Prostate gland (tissue), 2 donors: ENCODE data around the gene TBL1X. TPM values are rescaled to one million over a fixed set of nuclear protein-coding genes. Genes with fewer than 3 reads are reported as not detected.

ENCODE experiments used
- DNase-seq: peaks from one replicate; pipeline ENCODE4 v3.0.0-alpha.2; 2019; ENCODE audit warnings: low spot score
- H3K27ac ChIP-seq, 2 donors: fragments of 200-600 bp; sonication (generic); 2 replicates each; pipeline ENCODE4 v1.5.1; 2017 to 2019
- H3K27me3 ChIP-seq: fragments of 200-600 bp; sonication (generic); replicated peaks from 2 replicates; pipeline ENCODE4 v1.5.1; 2019; ENCODE audit not compliant: insufficient read depth
- H3K36me3 ChIP-seq, 2 donors: fragments of 200-600 bp; sonication (generic); 1 replicate in 1 of 2; 2 replicates in 1 of 2; pipeline versions ENCODE4 v1.5.1 to v1.8.1; 2017 to 2019
- H3K4me1 ChIP-seq: fragments of 200-600 bp; sonication (generic); replicated peaks from 2 replicates; pipeline ENCODE4 v1.5.1; 2019
- H3K4me3 ChIP-seq, 2 donors: fragments of 200-600 bp; sonication (generic); 2 replicates each; pipeline ENCODE4 v1.5.1; 2017 to 2019
- H3K9me3 ChIP-seq: fragments of 200-600 bp; sonication (generic); 2 replicates; pipeline ENCODE4 v1.5.1; 2017
- CTCF ChIP-seq, 4 experiments: fragments of 200-600 bp in 2 of 4; fragments of 450-650 bp in 2 of 4; sonication (generic) in 2 of 4; IDR thresholded peaks; 1 replicate in 3 of 4; 2 replicates in 1 of 4; pipeline ENCODE4 v1.5.1; 2016 to 2019; ENCODE audit warnings: antibody characterized with exemption in 4 of 4, mild to moderate bottlenecking in 2 of 4, moderate library complexity in 2 of 4
- POLR2A ChIP-seq: fragments of 450-650 bp; IDR thresholded peaks from one replicate; pipeline ENCODE4 v1.6.1; 2016; ENCODE audit warnings: antibody characterized with exemption, mild to moderate bottlenecking
- POLR2AphosphoS5 ChIP-seq: sonication (generic); formaldehyde crosslinking; IDR thresholded peaks from one replicate; pipeline ENCODE4 v1.6.1; 2017; ENCODE audit warnings: antibody characterized with exemption
- WGBS: methylation state at CpG from one replicate; pipeline ENCODE4 v1.1.5; 2018; 5-methylcytosine and 5-hydroxymethylcytosine counted together
- intact Hi-C: fragments of 100-400 bp; cut with DNase I; formaldehyde crosslinking; loops from one replicate; pipeline ENCODE4 v1.14.2; 2022
- total RNA-seq, 2 donors: library from RNA; depleted of rRNA; stranded (reverse); fragments of >200 nt; gene quantifications; one replicate each; pipeline ENCODE4 v1.1.0, GENCODE V29; 2016

Gene TBL1X
- total RNA-seq, 2 donors from 2014 or later, result 23.2 to 76.9 TPM

DNA sequence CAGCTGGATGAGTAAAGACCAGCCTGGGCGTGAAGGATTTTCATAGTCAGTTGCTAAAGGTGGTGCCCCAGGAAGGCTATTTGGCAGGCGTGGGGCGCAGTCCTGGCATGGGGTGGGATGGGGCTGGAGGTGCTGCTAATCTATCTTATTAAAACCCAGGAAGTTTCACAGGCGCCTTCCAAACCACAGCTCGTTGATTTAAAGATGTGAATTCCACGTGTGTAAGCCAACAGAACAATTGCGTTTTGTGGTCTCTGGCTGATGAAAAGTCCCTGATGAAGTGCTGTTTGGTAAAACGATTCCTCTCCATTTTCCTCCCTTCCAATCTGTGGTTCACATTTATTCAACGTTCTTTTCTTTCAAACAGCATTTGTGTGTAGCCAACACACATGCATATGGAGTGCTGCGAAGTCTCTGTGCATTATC is 105.0 kb downstream of the TBL1X start:
- Histone ChIP-seq H3K4me3 (no peak overlapping the region), H3K27me3 (no peaks in the 10 kb centered on the region), H3K4me1 (no peaks in the 10 kb centered on the region), H3K36me3 (no peaks in the 10 kb centered on the region), H3K9me3 (no peaks in the 10 kb centered on the region), H3K27ac (no peak overlapping the region)
- TF ChIP-seq CTCF (IDR thresholded peaks at IDR 0.05), result no peak
- no peak for TF ChIP-seq POLR2AphosphoS5
- TF ChIP-seq POLR2A, result no peak
- intact Hi-C loops, result no loop called here
- no peak for DNase-seq
- WGBS, result 28% methylated on average over 10 of the region's 10 CpGs

DNA sequence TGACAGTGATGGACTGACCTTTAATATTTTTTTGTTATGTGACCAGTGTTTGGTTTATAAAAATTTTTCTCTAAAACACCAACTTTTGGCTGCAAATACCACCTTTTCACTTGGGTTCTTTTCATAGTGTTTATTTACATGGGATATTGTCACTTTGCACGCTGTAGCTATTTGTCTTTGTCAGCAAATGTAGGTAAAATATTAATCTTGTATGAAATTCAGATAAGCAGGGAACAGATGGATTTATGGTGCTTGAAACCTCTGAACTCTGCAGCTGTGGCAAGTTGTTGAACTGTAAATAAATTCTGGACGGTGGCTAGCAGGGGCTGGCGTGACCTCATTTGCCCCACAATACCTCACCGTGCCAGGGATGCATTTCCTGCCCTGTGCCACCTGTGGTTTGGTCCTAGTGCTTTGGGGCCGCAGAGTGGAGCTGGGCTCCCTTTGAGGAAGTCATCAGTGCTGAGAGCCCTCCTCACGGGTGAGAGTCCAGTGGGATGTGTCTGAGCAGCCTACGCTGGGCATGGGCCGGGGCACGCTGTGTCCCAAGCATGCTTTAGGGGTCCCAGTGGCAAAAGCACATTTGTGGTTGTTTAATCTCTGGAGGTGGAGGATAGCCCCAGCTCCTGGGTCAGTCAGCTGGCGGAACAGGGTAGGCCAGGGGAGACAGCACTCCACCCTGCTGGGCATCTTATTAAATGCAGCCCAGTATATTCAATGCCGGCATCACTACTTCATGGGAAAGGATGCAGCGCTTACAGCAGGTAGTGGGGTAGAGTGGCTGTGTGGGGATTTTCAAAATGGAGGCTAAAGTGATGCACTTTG is 108.6 kb downstream of the TBL1X start:
- Histone ChIP-seq H3K4me1 (no peaks in the 10 kb centered on the region), H3K36me3 (no peaks in the 10 kb centered on the region), H3K4me3 (no peak overlapping the region), H3K27ac (no peak overlapping the region), H3K9me3 (no peaks in the 10 kb centered on the region), H3K27me3 (no peaks in the 10 kb centered on the region)
- intact Hi-C loops, result no loop called here
- TF ChIP-seq CTCF (IDR thresholded peaks at IDR 0.05), result no peak
- TF ChIP-seq POLR2A, result no peak
- no peak for TF ChIP-seq POLR2AphosphoS5
- WGBS, result 75% methylated on average over 10 of the region's 12 CpGs
- DNase-seq, result no peak

DNA sequence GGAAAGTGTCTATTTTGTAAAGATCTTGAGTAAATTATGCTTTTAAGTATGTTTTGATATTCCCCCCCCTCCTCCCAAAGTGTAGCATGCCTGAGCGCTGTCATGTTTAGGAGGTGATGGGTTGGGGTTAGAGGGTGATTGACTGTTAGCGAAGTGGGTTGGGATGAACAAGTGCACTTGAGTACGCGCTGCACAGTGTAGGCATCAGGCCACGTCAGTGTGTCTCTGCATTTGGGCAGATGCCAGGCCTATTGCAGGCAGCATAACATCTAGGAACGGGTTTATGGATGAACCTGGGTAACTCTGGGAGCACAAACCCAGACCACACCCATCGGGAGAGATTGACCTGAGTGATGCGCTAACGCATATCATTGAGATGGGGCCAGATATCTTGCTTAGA is 111.2 kb downstream of the TBL1X start:
- no peak overlapping the region for H3K27ac ChIP-seq
- no peaks in the 10 kb centered on the region for H3K4me1 ChIP-seq
- no peaks in the 10 kb centered on the region for H3K36me3 ChIP-seq
- no peaks in the 10 kb centered on the region for H3K27me3 ChIP-seq
- H3K4me3 ChIP-seq, result no peak overlapping the region
- H3K9me3 ChIP-seq, result no peaks in the 10 kb centered on the region
- 91% methylated on average over 8 of the region's 9 CpGs for WGBS
- TF ChIP-seq POLR2A, result no peak
- TF ChIP-seq CTCF (IDR thresholded peaks at IDR 0.05), result no peak
- no peak for TF ChIP-seq POLR2AphosphoS5
- no peak for DNase-seq
- intact Hi-C loops, result no loop called here

DNA sequence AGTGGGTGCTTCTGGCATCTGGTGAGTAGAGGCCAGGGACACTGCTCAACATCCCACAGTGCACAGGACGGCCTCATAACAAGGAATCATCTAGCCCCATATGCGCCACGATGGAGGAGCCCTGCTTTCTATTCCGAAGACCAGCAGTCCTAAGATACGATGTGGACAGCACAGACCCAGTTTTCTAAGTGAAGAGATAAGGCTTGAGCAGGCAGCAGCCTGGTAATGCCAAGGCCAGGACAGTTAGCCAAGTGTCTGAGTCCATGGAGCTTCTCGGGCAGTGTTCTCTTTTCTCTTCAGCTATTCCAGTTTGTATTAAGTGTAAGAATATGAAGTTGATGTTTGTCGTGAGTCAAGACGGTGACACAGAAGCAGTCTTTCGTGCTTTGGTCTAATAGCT is 112.7 kb downstream of the TBL1X start:
- DNase-seq, result no peak
- H3K4me3 ChIP-seq, result no peak overlapping the region
- H3K9me3 ChIP-seq, result no peaks in the 10 kb centered on the region
- TF ChIP-seq CTCF (IDR thresholded peaks at IDR 0.05), result no peak
- TF ChIP-seq POLR2AphosphoS5, result no peak
- no peak for TF ChIP-seq POLR2A
- intact Hi-C loops, result no loop called here
- no peaks in the 10 kb centered on the region for H3K36me3 ChIP-seq
- no peaks in the 10 kb centered on the region for H3K4me1 ChIP-seq
- no peak overlapping the region for H3K27ac ChIP-seq
- no peaks in the 10 kb centered on the region for H3K27me3 ChIP-seq
- WGBS, result 60% methylated on average over 4 of the region's 9 CpGs
